Hepatocyte (in vitro differentiated cells): ENCODE data around the gene VGLL2. TPM values are rescaled to one million over a fixed set of nuclear protein-coding genes. Genes with fewer than 3 reads are reported as not detected.

Experiments
- DNase-seq: peaks from one replicate; pipeline ENCODE4 v3.0.0-alpha.2; 2016; ENCODE audit warnings: low spot score
- H2AFZ ChIP-seq: fragments of 200-600 bp; sonication (generic); 2 replicates; pipeline ENCODE4 v1.6.0; 2016; ENCODE audit warnings: antibody characterized with exemption, mild to moderate bottlenecking
- H3K27ac ChIP-seq: fragments of 200-600 bp; sonication (generic); 2 replicates; pipeline ENCODE4 v1.5.1; 2016; ENCODE audit warnings: mild to moderate bottlenecking
- H3K27me3 ChIP-seq: fragments of 200-600 bp; sonication (generic); 2 replicates; pipeline ENCODE4 v1.6.1; 2016
- H3K36me3 ChIP-seq: fragments of 200-600 bp; sonication (generic); replicated peaks from 2 replicates; pipeline ENCODE4 v1.5.1; 2016; ENCODE audit warnings: low read depth; ENCODE audit not compliant: insufficient read depth
- H3K4me1 ChIP-seq: fragments of 200-600 bp; sonication (generic); 2 replicates; pipeline ENCODE4 v1.5.1; 2016; ENCODE audit warnings: mild to moderate bottlenecking, moderate library complexity; ENCODE audit not compliant: insufficient read depth
- H3K4me2 ChIP-seq: fragments of 200-600 bp; sonication (generic); 2 replicates; pipeline ENCODE4 v1.6.0; 2016
- H3K4me3 ChIP-seq: fragments of 200-600 bp; sonication (generic); 2 replicates; pipeline ENCODE4 v1.5.1; 2016; ENCODE audit warnings: mild to moderate bottlenecking
- H3K79me2 ChIP-seq: fragments of 200-600 bp; sonication (generic); 2 replicates; pipeline ENCODE4 v1.6.0; 2017; ENCODE audit warnings: mild to moderate bottlenecking
- H3K9me2 ChIP-seq: fragments of 200-600 bp; sonication (generic); replicated peaks from 2 replicates; pipeline ENCODE4 v1.6.0; 2017; ENCODE audit warnings: mild to moderate bottlenecking; ENCODE audit not compliant: insufficient read depth
- H3K9me3 ChIP-seq: fragments of 200-600 bp; sonication (generic); 2 replicates; pipeline ENCODE4 v1.5.1; 2016; ENCODE audit warnings: low read depth, mild to moderate bottlenecking
- H4K20me1 ChIP-seq: fragments of 200-600 bp; sonication (generic); 2 replicates; pipeline ENCODE4 v1.6.0; 2016; ENCODE audit warnings: mild to moderate bottlenecking; ENCODE audit not compliant: insufficient read depth, poor library complexity, severe bottlenecking
- CTCF ChIP-seq: fragments of 200-600 bp; sonication (generic); IDR thresholded peaks from 2 replicates; pipeline ENCODE4 v1.5.1; 2016; ENCODE audit warnings: antibody characterized with exemption, mild to moderate bottlenecking; ENCODE audit not compliant: poor library complexity
- EZH2 ChIP-seq: fragments of 200-600 bp; sonication (generic); IDR thresholded peaks from 2 replicates; pipeline ENCODE4 v1.6.1; 2016; ENCODE audit warnings: antibody characterized with exemption, mild to moderate bottlenecking, borderline replicate concordance
- EZH2phosphoT487 ChIP-seq: fragments of 200-600 bp; sonication (generic); IDR thresholded peaks from one replicate; pipeline ENCODE4 v1.6.1; 2018; ENCODE audit warnings: antibody characterized with exemption, mild to moderate bottlenecking, low read depth, moderate library complexity; ENCODE audit not compliant: unreplicated experiment, severe bottlenecking
- WGBS: methylation state at CpG from one replicate; pipeline ENCODE4 v1.1.6; 2016; ENCODE audit warnings: low lambda C conversion rate; ENCODE audit errors: missing lambda C conversion rate; 5-methylcytosine and 5-hydroxymethylcytosine counted together
- polyA plus RNA-seq: library from polyadenylated mRNA; unstranded; fragments of >200 nt; fragmentation: Nextera tagmentation; extraction: Ambion mirVana; gene quantifications from 2 replicates; pipeline ENCODE4 v1.2.1, GENCODE V29; 2016
- total RNA-seq: library from RNA; depleted of rRNA; stranded (reverse); fragments of >200 nt; gene quantifications from 2 replicates; pipeline ENCODE4 v1.2.3, GENCODE V29; 2014

The VGLL2 gene
- total and polyA plus RNA-seq, 2 experiments from 2014 or later: not detected

DNA sequence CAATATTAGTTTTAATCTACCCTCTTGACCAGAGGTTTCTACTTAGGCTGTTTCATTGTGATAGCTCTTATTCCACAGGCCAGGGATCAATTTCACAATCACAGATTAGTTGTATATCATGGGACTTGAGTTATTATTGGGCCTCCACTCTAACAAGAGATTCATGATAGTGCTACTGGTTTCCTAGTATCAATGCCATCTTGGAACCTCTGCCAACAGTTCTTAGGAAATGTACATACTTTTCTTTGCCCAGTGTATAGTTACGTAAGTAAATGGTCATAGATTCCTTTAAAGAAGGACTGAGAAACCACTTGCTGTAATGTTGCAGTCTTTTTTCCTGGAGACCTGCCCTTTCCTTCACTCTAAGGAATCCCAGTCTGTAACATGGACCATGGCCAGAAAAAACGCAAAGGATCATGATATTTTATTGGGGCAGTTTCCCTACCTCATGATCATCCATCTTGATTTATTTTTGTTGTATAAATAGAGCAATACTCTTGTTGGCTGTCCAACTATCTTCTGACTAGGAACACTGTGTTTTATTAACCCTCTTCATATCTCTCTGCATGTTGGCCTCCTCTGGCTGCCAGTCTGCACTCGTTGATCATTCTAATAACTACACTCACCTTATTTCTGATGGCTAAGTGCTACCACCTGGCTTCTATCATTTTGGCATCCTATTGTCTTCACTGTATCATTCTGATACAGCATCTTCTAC is 38.0 kb upstream of the VGLL2 start:
- no peaks in the 10 kb centered on the region for H3K79me2 ChIP-seq
- no peak overlapping the region for H3K4me3 ChIP-seq
- no peak overlapping the region for H3K27ac ChIP-seq
- no peaks in the 10 kb centered on the region for H3K4me1 ChIP-seq
- H3K9me2 ChIP-seq: no peaks in the 10 kb centered on the region
- no peak for DNase-seq
- H4K20me1 ChIP-seq: no peaks in the 10 kb centered on the region
- H2AFZ ChIP-seq: no peak overlapping the region
- no peaks in the 10 kb centered on the region for H3K36me3 ChIP-seq
- H3K4me2 ChIP-seq: no peak overlapping the region
- 93% methylated on average over 3 of the region's 3 CpGs for WGBS
- H3K27me3 ChIP-seq: no peaks in the 10 kb centered on the region
- no peak for TF ChIP-seq EZH2phosphoT487
- TF ChIP-seq CTCF: no peak
- TF ChIP-seq EZH2: no peak
- H3K9me3 ChIP-seq: no peaks in the 10 kb centered on the region

DNA sequence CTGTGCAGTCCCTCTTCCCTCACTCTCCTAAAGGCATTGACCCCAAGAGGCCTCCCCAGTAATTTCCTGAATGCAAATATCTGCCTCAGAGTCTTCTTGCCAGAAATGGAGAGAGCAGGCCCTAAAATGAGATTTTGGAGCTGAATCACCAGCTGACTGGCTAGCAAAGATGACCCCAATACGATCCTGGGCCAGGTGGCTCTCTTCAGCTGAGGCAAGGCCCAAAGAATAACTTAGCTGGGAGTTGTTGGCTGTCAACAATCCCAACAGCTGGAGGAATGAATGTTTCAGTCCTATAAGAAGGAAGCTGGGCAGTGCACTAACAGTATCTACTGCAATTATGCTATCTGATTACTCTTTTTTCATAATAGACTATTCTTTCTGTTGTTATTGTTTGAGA is 37.2 kb upstream of the VGLL2 start:
- TF ChIP-seq CTCF (no peak), EZH2phosphoT487 (no peak), EZH2 (no peak)
- Histone ChIP-seq H3K9me3 (no peaks in the 10 kb centered on the region), H3K27me3 (no peaks in the 10 kb centered on the region), H2AFZ (no peak overlapping the region), H3K4me3 (no peak overlapping the region), H4K20me1 (no peaks in the 10 kb centered on the region), H3K4me1 (no peaks in the 10 kb centered on the region), H3K9me2 (no peaks in the 10 kb centered on the region), H3K4me2 (no peak overlapping the region), H3K27ac (no peak overlapping the region), H3K36me3 (no peaks in the 10 kb centered on the region), H3K79me2 (no peaks in the 10 kb centered on the region)
- no peak for DNase-seq
- WGBS: 85% methylated on average over 1 of the region's 1 CpG

DNA sequence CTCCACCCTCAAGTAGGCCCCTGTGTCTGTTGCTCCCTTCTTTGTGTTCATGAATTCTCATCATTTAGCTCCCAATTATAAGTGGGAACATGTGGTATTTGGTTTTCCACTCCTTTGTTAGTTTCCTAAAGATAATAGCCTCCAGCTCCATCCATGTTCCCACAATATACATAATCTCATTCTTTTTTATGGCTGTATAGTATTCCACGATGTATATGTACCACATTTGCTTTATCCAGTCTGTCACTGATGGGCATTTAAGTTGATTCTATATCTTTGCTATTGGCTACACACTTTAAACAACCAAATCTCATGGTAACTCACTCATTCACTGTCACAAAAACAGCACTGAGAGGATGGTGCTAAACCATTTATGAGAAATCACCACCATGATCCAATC is 35.5 kb upstream of the VGLL2 start:
- Histone ChIP-seq H3K27ac (no peak overlapping the region), H3K4me3 (no peak overlapping the region), H3K79me2 (no peaks in the 10 kb centered on the region), H2AFZ (no peak overlapping the region), H3K27me3 (no peaks in the 10 kb centered on the region), H3K9me2 (no peaks in the 10 kb centered on the region), H3K9me3 (no peaks in the 10 kb centered on the region), H3K4me1 (no peaks in the 10 kb centered on the region), H4K20me1 (no peaks in the 10 kb centered on the region), H3K4me2 (no peak overlapping the region), H3K36me3 (no peaks in the 10 kb centered on the region)
- DNase-seq: no peak
- TF ChIP-seq EZH2phosphoT487 (no peak), EZH2 (no peak), CTCF (no peak)
- WGBS: 82% methylated on average over 1 of the region's 1 CpG
